Glomerular visceral epithelial cell (primary cell): ENCODE data around the gene ING1.

Experiments
- DNase-seq: peaks from one replicate; pipeline ENCODE4 v3.0.0-alpha.2; 2016; ENCODE audit errors: extremely low spot score

ING1 gene

DNA sequence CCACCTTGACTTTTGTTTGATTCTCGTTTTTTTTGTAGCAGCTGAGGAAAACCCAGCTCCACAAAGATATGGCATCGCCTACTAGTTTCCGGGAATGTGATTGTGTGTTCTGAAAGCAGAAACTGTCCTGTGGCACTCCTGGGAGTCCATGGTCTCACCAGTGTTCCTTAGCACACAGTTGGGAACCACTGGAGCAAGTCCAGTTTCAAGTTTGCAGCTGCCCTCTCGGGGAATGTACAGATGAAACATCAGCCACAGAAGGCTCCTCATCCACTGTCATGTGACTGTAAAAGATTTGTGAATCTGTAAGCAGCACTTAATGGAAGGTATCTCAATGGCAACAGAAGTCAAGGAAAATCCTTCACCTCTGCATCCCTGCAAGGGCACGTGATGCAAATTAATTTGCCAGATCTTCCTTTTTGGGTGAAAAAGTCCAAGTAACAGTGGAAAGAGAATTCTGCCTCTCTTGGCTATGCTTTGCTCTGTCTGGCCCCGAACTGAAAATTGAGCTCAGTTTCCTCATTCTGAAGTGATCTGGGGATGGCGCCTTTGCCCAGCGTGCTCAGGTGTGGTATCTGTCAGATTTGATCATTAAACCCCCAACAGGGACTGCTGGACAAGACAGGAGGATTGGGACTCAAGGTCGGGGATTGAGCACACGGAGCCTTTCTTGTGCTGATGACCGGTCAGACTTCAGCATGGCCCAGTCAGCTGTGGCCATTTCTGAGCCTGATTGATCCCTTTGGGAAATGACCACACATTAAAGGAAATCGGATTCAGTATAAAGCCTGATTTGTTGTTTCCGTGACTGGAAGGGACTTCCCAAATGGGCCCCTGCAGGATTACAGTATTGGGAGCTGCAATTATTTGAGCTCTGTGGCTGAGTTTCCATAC lies 58.8 kb downstream of the ING1 start:
- no peak for DNase-seq
